Gastroesophageal sphincter (tissue), 3 donors: ENCODE data around the gene MDH2.

Experiments
- CTCF ChIP-seq, 4 experiments: fragments of 200-600 bp in 2 of 4; fragments of 450-650 bp in 2 of 4; sonication (generic) in 1 of 4; IDR thresholded peaks; one replicate each; pipeline ENCODE4 v1.5.1; 2017 to 2019; ENCODE audit warnings: antibody characterized with exemption in 4 of 4, mild to moderate bottlenecking in 2 of 4, moderate library complexity in 2 of 4
- EP300 ChIP-seq: sonication (generic); formaldehyde crosslinking; IDR thresholded peaks from one replicate; pipeline ENCODE4 v1.6.1; 2017; ENCODE audit warnings: antibody characterized with exemption, mild to moderate bottlenecking
- POLR2A ChIP-seq, 2 donors: fragments of 450-650 bp; IDR thresholded peaks; one replicate each; pipeline ENCODE4 v1.6.1; 2017; ENCODE audit warnings: antibody characterized with exemption in 2 of 2, mild to moderate bottlenecking in 2 of 2, moderate library complexity in 1 of 2
- POLR2AphosphoS5 ChIP-seq: sonication (generic); formaldehyde crosslinking; IDR thresholded peaks from one replicate; pipeline ENCODE4 v1.6.1; 2017; ENCODE audit warnings: antibody characterized with exemption

DNA sequence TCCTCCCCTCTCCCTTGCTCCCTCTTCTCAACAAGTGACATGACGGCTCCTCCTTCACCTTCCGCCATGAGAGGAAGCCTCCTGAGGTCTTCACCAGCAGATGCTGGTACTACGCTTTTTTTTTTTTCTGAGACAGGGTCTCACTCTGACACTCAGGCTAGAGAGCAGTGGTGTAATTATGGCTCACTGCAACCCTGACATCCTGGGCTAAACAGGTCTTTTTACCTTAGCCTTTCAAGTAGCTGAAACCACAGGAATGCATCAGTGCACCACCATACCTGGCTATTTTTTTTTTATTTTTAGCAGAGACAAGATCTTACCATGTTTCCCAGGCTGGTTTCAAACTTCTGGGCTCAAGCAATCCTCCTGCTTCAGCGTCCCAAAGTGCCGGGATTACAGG, 43.6 kb downstream of the MDH2 start:
- TF ChIP-seq POLR2A (IDR thresholded peaks at IDR 0.05) = no peak
- TF ChIP-seq CTCF (IDR thresholded peaks at IDR 0.05) = no peak
- TF ChIP-seq POLR2AphosphoS5 = no peak
- TF ChIP-seq EP300 = no peak
